Tibial nerve (tissue), 4 donors: ENCODE data around the gene CAMTA1.

Experiments used
- CTCF ChIP-seq, 5 experiments: fragments of 200-600 bp in 3 of 5; fragments of 450-650 bp in 2 of 5; sonication (generic) in 3 of 5; IDR thresholded peaks; one replicate each; pipeline ENCODE4 v1.5.1; 2016 to 2019; ENCODE audit warnings: antibody characterized with exemption in 5 of 5, mild to moderate bottlenecking in 3 of 5, moderate library complexity in 2 of 5
- EP300 ChIP-seq, 2 donors: sonication (generic); formaldehyde crosslinking; IDR thresholded peaks; one replicate each; pipeline ENCODE4 v1.6.1; 2017; ENCODE audit warnings: antibody characterized with exemption in 2 of 2, mild to moderate bottlenecking in 1 of 2
- POLR2A ChIP-seq, 2 donors: fragments of 450-650 bp; IDR thresholded peaks; one replicate each; pipeline ENCODE4 v1.6.1; 2017; ENCODE audit warnings: antibody characterized with exemption in 2 of 2, mild to moderate bottlenecking in 2 of 2, moderate library complexity in 2 of 2

- no peak for TF ChIP-seq CTCF (IDR thresholded peaks at IDR 0.05)
- no peak for TF ChIP-seq POLR2A (IDR thresholded peaks at IDR 0.05)
- no peak for TF ChIP-seq EP300 (IDR thresholded peaks at IDR 0.05)
Observed at GRCh38 chr1:7046891-7047290, 261.6 kb downstream of the CAMTA1 start.
